PFSK-1 (cell line): ENCODE results near the gene IRX3.

Source experiments
- POLR2AphosphoS5 ChIP-seq: IDR thresholded peaks from 2 replicates; pipeline ENCODE4 v1.6.1; 2012; ENCODE audit warnings: low read depth, mild to moderate bottlenecking, control low read depth, low read length, moderate library complexity
- REST ChIP-seq, 2 experiments: IDR thresholded peaks; 2 replicates each; pipeline versions ENCODE4 v1.6.1 to v1.8.0; 2011 to 2012; ENCODE audit warnings: low read depth in 2 of 2, low read length in 2 of 2, control low read depth in 1 of 2, inconsistent platforms in 1 of 2, mild to moderate bottlenecking in 1 of 2, moderate library complexity in 1 of 2; ENCODE audit not compliant: insufficient read depth in 1 of 2

GRCh38 chr16:54268766-54269165 is 17.8 kb downstream of the IRX3 start:
- TF ChIP-seq REST (IDR thresholded peaks at IDR 0.05; ENCODE audit: insufficient read depth in 1 of 2, low read depth in 2 of 2, low read length in 2 of 2): no peak
- no peak for TF ChIP-seq POLR2AphosphoS5
